Dermis microvascular lymphatic vessel endothelial cell (primary cell): ENCODE data around the gene LRP6. TPM values are rescaled to one million over a fixed set of nuclear protein-coding genes. Genes with fewer than 3 reads are reported as not detected.

ENCODE experiments used
- DNase-seq, 2 donors: peaks; one replicate each; pipeline versions ENCODE4 v3.0.0 to v3.0.0-alpha.2; 2010; ENCODE audit warnings: low read depth in 2 of 2
- total RNA-seq: library from RNA; depleted of rRNA; stranded (reverse); fragments of >200 nt; gene quantifications from 2 replicates; pipeline ENCODE4 v1.2.1, GENCODE V29; 2014

LRP6 gene
- total RNA-seq, 1 donor from 2014 or later: 36.2 TPM

DNA sequence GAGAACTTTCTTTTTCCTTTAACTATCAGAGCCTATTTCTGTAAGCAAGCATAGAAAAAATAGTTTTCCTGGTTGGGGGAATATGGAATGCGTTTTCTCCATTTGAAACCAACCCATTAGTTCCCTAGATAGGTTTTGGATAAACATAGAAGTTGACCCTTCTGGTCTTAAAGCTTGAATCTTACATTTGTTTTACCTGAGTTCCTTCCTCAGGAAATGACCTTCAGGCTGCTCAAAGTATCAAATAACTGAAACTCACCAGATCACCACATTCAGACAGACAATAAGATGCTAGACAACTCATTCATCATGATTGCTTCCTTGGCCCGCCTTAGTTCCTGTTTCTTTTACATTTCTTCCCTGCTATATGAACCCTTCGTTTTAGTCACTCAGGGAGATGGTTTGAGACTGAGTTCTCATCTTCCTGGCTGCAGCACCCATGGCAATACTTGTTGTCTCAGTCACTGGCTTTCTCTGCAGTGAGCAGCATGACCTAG is 52.2 kb downstream of the LRP6 start:
- DNase-seq: peak in 1 of 2 donors; percentile 46

DNA sequence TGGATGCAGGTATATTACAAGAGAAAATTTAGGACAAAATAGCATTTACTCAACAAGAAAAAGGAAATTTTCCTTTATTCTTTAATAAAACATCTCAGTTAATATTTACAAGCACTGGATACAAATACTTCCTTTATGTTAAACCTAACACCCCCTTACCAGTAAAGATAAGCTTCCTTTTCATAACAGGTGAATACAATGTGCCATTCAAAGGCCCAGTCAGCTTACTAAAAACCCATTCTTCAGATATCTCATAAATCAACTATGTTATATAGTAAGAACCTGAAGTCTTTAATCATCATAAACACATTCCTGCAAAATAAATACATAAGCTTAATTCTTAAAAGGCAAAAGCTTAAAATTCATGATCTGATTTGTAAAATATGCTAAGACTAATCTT is 52.6 kb downstream of the LRP6 start:
- peak in 1 of 2 donors; percentile 7 for DNase-seq

DNA sequence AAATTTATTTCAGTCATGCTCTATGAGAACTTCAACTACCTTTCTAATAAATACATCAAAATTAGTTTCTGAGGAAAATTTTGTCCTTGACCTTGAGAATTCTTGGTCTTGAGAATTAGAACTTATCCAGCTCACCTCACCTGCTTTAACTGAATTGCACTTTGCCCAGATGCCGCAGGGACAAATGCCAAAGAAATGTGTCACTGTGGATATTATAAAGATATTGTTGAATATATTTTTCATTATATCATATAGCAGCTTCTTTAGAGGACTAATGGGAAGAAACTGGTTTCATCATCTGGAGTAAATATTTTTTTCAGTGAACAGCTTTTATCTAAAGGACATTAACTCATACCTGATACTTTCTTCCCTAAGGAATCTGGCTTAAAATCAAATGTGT is 54.1 kb downstream of the LRP6 start:
- DNase-seq: no peak

DNA sequence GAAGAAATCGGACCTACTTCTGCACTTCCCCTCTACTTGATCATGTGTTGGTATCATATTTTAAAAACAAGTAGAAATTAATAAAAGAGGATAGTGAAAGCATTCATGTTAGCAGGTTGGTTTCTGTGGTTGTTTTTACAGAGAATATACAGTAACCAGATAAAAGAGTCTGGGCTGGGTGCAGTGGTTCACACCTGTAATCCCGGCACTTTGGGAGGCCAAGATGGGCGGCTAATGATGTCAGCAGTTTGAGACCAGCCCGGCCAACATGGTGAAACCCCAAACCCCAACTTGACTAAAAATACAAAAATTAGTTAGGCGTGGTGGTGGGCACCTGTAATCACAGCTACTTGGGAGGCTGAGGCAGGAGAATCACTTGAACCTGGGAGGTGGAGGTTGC is 55.9 kb downstream of the LRP6 start:
- DNase-seq: no peak

DNA sequence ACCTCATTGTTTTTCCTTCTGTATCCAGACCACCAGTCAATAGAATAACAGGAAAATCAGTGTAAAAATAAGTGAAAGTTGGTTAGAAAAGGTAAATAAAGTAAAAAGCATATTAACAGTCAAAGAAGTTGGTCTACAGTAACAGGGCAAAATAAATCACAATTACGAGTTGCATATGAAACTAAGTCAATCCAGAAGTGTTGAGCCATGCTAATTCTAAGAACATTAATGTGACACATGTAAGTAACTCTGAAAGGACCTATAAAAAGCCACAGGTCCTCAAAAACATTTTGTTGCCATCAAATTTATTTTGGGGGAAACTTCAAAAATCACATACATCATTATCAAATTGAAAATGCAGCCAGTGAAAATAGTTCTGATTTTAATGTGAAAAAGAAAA is 56.4 kb downstream of the LRP6 start:
- DNase-seq: no peak

DNA sequence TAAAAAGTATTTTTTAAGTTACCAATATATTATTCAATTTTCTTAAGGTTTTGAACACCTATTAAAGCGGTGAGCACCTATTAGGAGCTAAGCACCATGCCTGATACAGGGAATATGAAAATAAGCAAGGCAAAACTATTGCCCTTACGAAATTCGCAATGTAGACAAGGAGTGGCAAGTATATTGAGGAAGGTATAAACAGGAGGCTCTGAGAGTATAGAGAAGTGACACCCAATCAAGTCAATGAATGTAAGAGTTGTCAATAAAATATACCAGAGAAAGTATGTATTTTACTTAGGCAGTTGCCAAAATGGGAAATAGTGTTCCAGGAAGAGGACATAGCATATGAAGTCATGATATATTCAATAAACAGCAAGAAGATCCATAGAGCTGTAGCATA is 57.2 kb downstream of the LRP6 start:
- DNase-seq: no peak

DNA sequence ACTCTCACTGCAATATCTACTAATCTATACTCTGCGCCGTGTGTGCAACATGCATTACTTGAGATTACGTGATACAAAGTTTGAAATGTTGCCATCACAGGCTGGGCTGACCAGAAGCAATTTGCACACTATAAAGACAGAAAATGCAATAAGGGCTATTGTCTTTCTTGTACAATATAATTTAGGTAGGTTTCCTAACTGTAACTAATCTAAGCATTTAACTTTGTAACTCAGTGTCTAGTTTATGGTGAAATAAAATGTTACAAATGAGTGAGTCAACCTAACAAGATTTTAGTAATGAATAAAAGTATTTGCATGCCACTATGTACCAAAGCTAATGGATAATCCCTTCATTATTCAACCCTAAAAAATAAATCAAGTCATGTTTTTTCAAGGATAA is 57.8 kb downstream of the LRP6 start:
- no peak for DNase-seq

DNA sequence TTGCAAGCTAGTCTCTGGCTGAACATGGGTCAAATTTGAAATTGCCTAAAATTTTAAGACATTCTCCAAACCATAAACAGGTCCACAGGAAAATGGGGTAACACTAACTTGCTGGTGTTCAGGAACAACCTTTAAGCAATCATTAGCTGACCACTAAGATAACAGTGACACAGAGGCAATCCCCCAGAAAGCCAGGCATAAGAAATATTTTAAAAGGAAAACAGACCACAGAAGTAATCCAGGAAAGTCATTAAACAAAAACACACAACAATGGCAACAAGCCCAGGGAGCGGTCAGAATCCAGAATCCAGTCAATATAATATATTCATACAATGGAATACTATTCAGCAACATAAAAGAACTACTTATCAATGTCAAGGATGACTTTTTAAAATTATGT is 59.1 kb downstream of the LRP6 start:
- DNase-seq: no peak

DNA sequence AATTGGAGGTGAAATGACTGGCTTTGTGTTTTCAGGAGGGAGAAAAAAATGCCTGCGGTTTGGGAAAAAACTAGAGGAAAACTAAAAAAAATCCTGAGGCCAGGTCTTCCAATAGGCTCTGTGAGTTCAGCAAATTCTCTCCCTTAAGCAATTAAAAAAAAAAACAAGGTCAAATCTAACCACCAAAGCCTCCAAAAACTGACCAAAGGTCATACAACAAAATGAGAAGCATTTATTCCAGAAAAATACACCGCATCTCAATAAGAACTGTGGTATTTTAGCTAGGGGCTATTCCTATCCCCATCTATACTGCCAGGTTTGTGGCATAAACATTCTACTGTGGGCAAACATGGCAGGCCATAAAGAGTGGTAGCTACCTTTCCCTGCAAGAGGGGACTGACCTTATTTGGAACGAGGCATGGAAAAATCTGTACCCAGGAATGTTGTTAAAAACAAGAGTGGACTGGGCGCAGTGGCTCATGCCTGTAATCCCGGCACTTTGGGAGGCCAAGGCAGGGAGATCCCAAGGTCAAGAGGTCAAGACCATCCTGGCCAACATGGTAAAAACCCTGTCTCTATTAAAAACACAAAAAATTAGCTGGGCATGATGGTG is 60.0 kb downstream of the LRP6 start:
- no peak for DNase-seq

GRCh38 chr12:12202747-12203146 is 64.1 kb downstream of the LRP6 start:
- DNase-seq: no peak

GRCh38 chr12:12202105-12202504 is 64.7 kb downstream of the LRP6 start:
- no peak for DNase-seq

DNA sequence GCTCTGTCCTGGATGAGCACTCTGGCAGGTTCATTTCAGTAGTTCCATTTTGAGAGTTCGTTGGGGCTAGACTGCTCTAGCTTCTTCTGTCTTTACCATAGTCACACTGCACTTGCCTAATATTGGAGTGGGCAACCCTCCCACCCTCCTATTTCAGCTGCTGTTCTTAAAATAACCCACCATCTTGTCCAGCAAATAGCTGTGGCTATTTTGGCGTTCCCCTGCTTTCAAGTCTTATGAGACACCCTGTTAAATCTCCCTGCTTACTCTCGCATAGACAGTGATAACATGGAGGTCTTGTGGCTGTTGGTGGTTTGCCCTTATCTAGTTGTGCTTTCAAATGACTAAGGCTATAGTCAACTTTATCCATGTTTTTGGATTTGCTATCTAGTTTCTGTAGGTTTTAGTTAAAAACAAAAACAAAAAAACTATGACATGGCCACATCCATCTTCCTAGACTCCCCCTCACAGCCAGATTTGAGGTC is 65.5 kb downstream of the LRP6 start:
- no peak for DNase-seq

DNA sequence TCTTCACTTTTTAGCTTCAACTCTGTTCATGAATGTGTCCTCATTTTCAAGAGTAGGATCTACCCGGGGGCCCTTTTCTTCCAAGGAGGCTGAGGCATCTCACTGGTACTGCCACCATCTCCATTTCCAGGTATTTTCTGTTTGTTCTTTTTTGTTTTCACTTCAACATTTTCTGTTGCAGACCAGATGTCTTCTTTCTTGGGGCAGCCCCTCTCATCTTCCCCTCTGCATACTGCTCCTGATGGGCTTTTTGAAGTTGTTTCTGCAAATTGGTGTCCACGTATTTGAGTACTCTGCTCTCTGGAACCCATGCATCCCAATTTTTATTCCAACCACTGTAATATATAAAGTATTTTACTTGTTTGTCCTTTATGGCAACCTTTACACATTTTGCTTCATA is 66.5 kb downstream of the LRP6 start:
- no peak for DNase-seq

GRCh38 chr12:12198124-12198523 is 68.7 kb downstream of the LRP6 start:
- no peak for DNase-seq

- no peak for DNase-seq
Observed at GRCh38 chr12:12197128-12197527, 69.7 kb downstream of the LRP6 start.

- DNase-seq: peak in 1 of 2 donors; percentile 19
Observed at GRCh38 chr12:12195516-12195915, 71.3 kb downstream of the LRP6 start.

DNA sequence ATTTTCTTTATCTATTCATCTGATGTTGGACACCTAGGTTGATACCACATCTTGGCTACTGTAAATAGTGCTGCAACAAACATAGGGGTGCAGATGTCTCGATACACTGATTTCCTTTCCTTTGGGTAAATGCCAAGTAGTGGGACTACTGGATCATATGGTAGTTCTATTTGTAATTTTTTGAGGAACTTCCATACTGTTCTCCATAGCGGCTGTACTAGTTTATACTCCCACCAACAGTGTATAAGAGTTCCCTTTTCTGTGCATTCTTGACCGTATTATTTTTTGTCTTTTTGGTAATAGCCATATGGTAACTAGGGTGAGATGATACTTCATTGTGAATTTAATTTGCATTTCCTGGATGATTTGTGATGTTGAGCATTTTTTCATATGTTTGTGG is 71.8 kb downstream of the LRP6 start:
- DNase-seq: no peak

DNA sequence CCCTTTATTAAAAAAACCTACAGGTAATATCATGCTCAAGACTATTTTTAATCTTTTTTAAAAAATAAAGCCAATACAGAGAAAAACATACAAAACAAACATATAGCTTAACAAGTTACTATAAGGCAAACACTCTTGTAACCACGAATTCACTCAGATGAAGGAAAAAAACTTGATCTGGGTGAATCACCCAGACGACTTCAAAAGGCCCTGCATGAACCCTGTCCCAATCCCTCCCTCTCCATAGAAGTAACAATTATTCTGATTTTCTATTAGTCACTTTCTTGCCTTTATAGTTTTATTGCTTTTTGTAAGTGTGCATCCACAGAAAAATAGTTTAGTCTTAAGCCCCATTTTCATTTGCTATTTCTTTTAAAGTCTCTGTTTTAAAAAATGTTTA is 72.6 kb downstream of the LRP6 start:
- no peak for DNase-seq

- DNase-seq: peak; percentile 69 to 83
Observed at GRCh38 chr12:12191008-12191407, 75.8 kb downstream of the LRP6 start.

DNA sequence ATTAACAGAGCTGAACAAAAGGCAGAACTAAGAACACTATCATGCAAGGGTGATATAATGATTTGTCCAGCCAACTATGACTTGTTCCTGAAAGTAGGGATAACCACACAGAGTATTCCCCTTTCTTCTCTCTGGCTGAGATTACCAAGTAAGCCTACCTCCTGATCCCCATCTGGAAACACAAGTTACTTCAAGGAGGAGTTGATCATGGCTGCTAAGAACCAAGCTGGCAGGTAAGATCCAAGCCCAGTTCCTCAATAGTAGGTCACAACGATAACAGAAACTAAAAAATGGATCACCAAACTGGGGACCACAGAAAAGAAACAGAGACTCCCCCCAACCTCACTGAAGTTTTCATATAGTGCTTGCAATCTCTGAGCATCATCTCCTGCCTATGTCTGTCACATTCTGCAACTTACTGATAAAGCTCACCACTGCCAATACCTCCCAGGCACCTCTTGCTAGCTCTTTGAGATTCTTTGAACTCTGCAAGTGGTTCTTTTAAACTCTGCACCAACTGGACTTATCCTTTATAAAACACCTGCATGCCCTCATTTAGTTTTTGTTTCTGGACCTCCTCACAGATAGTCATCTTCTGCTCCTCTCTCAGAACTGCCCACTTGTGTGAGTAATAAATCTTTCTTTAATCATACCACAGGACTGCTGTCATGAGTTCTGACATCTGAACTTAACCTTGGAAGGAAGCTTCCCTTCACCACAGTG is 76.6 kb downstream of the LRP6 start:
- no peak for DNase-seq

DNA sequence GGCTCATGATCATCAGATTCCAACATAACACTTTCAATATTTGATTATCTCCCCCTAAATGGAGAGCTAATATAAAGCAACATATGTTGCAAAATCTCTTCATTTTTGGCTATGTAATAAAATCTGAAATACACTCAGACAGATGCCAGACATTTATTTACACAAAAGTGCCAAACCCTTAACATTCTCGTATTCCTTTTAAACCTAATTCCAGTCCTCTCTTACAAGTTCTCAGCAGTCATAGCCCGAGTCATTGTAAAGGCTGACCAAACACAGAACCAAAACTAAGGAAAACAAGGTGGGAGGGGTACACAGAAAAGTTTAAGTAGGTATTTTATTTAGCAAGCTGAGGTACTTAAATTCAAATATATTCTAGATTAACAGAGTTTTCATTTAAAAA is 81.4 kb downstream of the LRP6 start:
- DNase-seq: no peak

DNA sequence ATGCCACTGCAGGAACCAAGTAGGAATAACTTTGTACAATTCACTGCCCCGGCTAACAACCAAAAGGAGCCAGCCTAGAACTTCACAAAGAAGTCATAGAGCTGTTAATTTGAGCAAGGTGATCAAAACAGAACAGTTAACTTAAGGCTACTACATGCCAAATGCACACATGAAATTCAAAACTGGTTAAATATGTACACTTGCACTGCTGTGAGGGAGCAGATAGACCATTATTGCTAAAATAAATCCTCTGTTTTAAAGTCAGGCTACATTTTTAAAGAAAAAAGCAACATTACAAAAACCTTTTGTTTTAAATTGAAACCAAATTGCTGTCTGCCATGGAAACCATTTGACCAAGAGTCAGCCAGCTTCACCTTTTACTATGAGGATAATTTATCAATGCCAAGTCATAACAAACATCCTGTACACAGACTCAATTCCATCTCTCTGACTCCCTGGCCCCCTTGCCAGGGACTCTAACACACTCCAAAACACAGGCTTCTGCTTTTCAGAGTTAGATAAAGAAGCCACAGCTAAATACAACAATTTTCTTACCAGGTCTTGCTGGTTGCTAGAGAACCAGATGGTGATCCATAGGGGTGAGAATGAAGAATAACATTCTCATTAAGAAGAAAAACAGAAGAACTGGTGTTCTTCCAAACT is 84.0 kb downstream of the LRP6 start:
- DNase-seq: peak in 1 of 2 donors; percentile 53

DNA sequence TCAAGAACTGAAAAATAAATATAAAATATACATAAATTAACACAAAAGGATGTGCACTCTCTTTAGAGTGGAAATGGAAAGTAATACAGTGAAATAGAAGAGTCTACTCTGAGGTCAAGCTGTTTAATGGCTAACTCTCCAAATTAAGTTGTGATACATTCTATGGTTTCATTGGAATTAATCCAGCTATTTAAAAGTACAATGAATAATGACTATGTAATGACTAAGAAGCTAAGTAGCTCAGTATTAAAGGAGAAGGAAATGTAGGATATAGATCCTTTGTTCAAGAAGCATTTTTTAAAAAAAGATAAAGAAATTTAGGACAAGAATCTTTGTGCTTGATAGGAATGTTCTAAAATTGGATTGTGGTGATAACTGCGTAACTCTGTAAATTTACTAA is 85.3 kb downstream of the LRP6 start:
- no peak for DNase-seq
